Panc1 (cell line): ENCODE measurements around the gene ZNF648. TPM values are rescaled to one million over a fixed set of nuclear protein-coding genes. Genes with fewer than 3 reads are reported as not detected.

ENCODE experiments used
- ATAC-seq: fragments of 200-7000 bp; cut with Tn5 transposase; 2 replicates; pipeline ENCODE4 v1.9.1; 2020; ENCODE audit warnings: mild to moderate bottlenecking, moderate library complexity
- BruUV-seq: library from RNA; stranded (reverse); fragments of 400-500 nt; replicated peaks from 2 replicates; lab custom pipeline; 2021; lab: Mats Ljungman, UMichigan
- CTCF ChIA-PET: fragments of 300-600 bp; sonication (Branson Sonifier 250); formaldehyde crosslinking; loops from one replicate; lab custom pipeline; 2022; ENCODE audit warnings: antibody characterized with exemption; lab: Charles Lee
- POLR2A ChIA-PET: fragments of 300-600 bp; sonication (Branson Sonifier 250); formaldehyde crosslinking; loops from one replicate; lab custom pipeline; 2022; ENCODE audit warnings: antibody characterized with exemption; lab: Charles Lee
- DNase-seq: peaks from one replicate; pipeline ENCODE4 v3.0.0-alpha.2; 2010; ENCODE audit warnings: low read depth, low spot score
- H3K27ac ChIP-seq: 2 replicates; pipeline ENCODE4 v1.5.1; 2011; ENCODE audit warnings: mild to moderate bottlenecking, low read length, inconsistent platforms
- H3K27me3 ChIP-seq: fragments of 200-500 bp; sonication (Bioruptor generic); 2 replicates; pipeline ENCODE4 v1.6.0; 2014; ENCODE audit warnings: low read length, inconsistent platforms; ENCODE audit not compliant: control insufficient read depth, insufficient read depth
- H3K36me3 ChIP-seq: fragments of 200-500 bp; sonication (Bioruptor generic); 2 replicates; pipeline ENCODE4 v1.5.1; 2014; ENCODE audit warnings: inconsistent platforms, mild to moderate bottlenecking, low read length, moderate library complexity; ENCODE audit not compliant: control insufficient read depth, insufficient read depth
- H3K4me1 ChIP-seq: 2 replicates; pipeline ENCODE4 v1.5.1; 2011; ENCODE audit warnings: inconsistent platforms, mild to moderate bottlenecking, low read length, moderate library complexity; ENCODE audit not compliant: control insufficient read depth, insufficient read depth
- H3K4me3 ChIP-seq, 2 experiments: 2 replicates each; pipeline ENCODE4 v1.5.1; 2011 to 2012; ENCODE audit warnings: low read depth in 2 of 2, low read length in 2 of 2, mild to moderate bottlenecking in 2 of 2, inconsistent platforms in 1 of 2, moderate library complexity in 1 of 2
- H3K9me3 ChIP-seq: fragments of 200-500 bp; sonication (Bioruptor generic); 2 replicates; pipeline ENCODE4 v1.5.1; 2014; ENCODE audit warnings: low read depth, mild to moderate bottlenecking, inconsistent platforms, low read length, moderate library complexity; ENCODE audit not compliant: control insufficient read depth, insufficient read depth
- POLR2AphosphoS5 ChIP-seq: IDR thresholded peaks from 2 replicates; pipeline ENCODE4 v1.6.1; 2012; ENCODE audit warnings: mild to moderate bottlenecking, low read depth, low read length, moderate library complexity
- REST ChIP-seq, 2 experiments: IDR thresholded peaks; 2 replicates each; pipeline ENCODE4 v1.6.1; 2011 to 2012; ENCODE audit warnings: low read depth in 2 of 2, control low read depth in 1 of 2, low read length in 1 of 2, mild to moderate bottlenecking in 1 of 2, moderate library complexity in 1 of 2; ENCODE audit not compliant: insufficient read depth in 1 of 2
- SIN3A ChIP-seq: IDR thresholded peaks from 2 replicates; pipeline ENCODE4 v1.6.1; 2012; ENCODE audit warnings: low read depth, mild to moderate bottlenecking, low read length, moderate library complexity, borderline replicate concordance; ENCODE audit not compliant: insufficient read depth
- TCF7L2 ChIP-seq: IDR thresholded peaks from 2 replicates; pipeline ENCODE4 v1.6.1; 2011; ENCODE audit warnings: mild to moderate bottlenecking, low read depth, low read length, inconsistent platforms
- in situ Hi-C: cut with HindIII; loops from 2 replicates; pipeline ENCODE4 v1.10.0; 2016; ENCODE audit warnings: low sequenced_read_pairs, low pct_unique_long_range_greater_than_20kb
- intact Hi-C: fragments of 100-400 bp; cut with micrococcal nuclease; formaldehyde crosslinking; loops from one replicate; pipeline ENCODE4 v1.10.0; 2022; ENCODE audit not compliant: unreplicated experiment
- total RNA-seq: library from RNA; stranded (reverse); gene quantifications from one replicate; pipeline ENCODE4 v1.2.1, GENCODE V29; 2021; ENCODE audit not compliant: unreplicated experiment
- TF ChIP-seq, protein P1 (sequence below): fragments of 450-650 bp; IDR thresholded peaks from 2 replicates; pipeline ENCODE4 v1.5.1; 2017; ENCODE audit warnings: mild to moderate bottlenecking

The ZNF648 gene
- total RNA-seq, 1 experiment from 2014 or later = not detected

DNA sequence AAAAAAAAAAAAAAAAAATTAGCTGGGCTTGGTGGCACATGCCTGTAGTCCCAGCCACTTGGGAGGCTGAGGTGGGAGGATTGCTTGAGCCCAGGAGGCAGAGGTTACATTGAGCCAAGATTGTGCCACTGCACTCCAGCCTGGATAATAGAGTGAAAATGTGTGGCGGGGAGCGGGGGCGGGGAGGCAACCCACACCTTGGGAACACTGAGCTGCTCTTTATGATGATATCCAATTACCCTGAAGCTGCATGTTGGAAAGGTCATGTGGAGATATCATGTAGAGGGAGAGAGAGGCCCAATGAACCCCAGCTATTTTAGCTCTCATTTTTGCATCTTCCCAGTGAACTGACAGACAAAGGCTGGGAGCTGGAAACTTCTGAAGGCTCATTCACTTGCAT lies 48.3 kb upstream of the ZNF648 start:
- DNase-seq (no peak), ATAC-seq (no peak)
- H3K9me3 ChIP-seq = no peaks in the 10 kb centered on the region
- in situ Hi-C loops (no loop called here), intact Hi-C loops (no loop called here)
- H3K27ac ChIP-seq = no peak overlapping the region
- H3K4me1 ChIP-seq = no peaks in the 10 kb centered on the region
- H3K36me3 ChIP-seq = no peaks in the 10 kb centered on the region
- no peaks in the 10 kb centered on the region; the same call in 1 of the 2 replicates for H3K27me3 ChIP-seq
- CTCF ChIA-PET = no interaction called here
- H3K4me3 ChIP-seq = no peak overlapping the region
- no TSS peak for BruUV-seq
- POLR2A ChIA-PET = no interaction called here
- TF ChIP-seq SIN3A (no peak), REST (IDR thresholded peaks at IDR 0.05; ENCODE audit: insufficient read depth in 1 of 2, low read depth in 2 of 2, low read length in 1 of 2) (no peak), POLR2AphosphoS5 (no peak), TCF7L2 (no peak)
- TF ChIP-seq, protein P1, sequence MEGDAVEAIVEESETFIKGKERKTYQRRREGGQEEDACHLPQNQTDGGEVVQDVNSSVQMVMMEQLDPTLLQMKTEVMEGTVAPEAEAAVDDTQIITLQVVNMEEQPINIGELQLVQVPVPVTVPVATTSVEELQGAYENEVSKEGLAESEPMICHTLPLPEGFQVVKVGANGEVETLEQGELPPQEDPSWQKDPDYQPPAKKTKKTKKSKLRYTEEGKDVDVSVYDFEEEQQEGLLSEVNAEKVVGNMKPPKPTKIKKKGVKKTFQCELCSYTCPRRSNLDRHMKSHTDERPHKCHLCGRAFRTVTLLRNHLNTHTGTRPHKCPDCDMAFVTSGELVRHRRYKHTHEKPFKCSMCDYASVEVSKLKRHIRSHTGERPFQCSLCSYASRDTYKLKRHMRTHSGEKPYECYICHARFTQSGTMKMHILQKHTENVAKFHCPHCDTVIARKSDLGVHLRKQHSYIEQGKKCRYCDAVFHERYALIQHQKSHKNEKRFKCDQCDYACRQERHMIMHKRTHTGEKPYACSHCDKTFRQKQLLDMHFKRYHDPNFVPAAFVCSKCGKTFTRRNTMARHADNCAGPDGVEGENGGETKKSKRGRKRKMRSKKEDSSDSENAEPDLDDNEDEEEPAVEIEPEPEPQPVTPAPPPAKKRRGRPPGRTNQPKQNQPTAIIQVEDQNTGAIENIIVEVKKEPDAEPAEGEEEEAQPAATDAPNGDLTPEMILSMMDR = no peak

DNA sequence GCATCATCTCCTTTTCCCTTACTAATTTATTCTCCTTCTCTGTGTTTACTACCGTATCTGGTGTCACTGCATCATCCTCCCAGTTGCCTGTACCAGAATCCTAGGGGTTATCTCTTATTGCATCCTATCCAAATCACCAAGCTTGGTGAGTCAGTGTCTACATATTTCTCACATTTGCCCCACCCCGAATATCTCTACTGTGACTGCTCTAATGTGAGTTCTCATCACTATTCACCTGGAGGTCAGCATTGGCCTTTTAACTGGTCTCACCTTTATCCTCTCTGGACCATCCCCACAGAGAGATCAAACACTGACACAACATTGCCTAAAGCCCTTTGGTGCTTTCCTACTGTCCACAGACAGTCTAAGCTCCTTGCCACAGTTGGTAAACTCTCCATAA lies 45.7 kb upstream of the ZNF648 start:
- no peak for ATAC-seq
- no peak overlapping the region for H3K4me3 ChIP-seq
- TF ChIP-seq, protein P1 = no peak
- no peak for TF ChIP-seq REST (IDR thresholded peaks at IDR 0.05; ENCODE audit: insufficient read depth in 1 of 2, low read depth in 2 of 2, low read length in 1 of 2)
- no peak for TF ChIP-seq SIN3A
- TF ChIP-seq POLR2AphosphoS5 = no peak
- no peak for TF ChIP-seq TCF7L2
- H3K27ac ChIP-seq = no peak overlapping the region
- no peaks in the 10 kb centered on the region for H3K4me1 ChIP-seq
- ChIA-PET CTCF (no interaction called here), POLR2A (no interaction called here)
- DNase-seq = no peak
- in situ Hi-C loops (no loop called here), intact Hi-C loops (no loop called here)
- no peaks in the 10 kb centered on the region for H3K9me3 ChIP-seq
- no peaks in the 10 kb centered on the region for H3K27me3 ChIP-seq
- no peaks in the 10 kb centered on the region for H3K36me3 ChIP-seq
- BruUV-seq = no TSS peak
